HT1080 (cell line): ENCODE results near the gene TREML2. TPM values are rescaled to one million over a fixed set of nuclear protein-coding genes. Genes with fewer than 3 reads are reported as not detected.
A peak's percentile ranks its signal among the peaks of the same experiment; 100 is the strongest.
"Not testable (repeated sequence)": the region's sequence is repeated elsewhere in the genome, so short reads cannot be mapped to it uniquely, and the experiment has no call there.

ENCODE experiments used
- DNase-seq: peaks from one replicate; pipeline ENCODE4 v3.0.0-alpha.2; 2015; ENCODE audit warnings: low read depth
- total RNA-seq: library from RNA; depleted of rRNA; stranded (reverse); fragments of >200 nt; shearing (Covaris generic); gene quantifications from 2 replicates; pipeline ENCODE4 v1.2.3, GENCODE V29; 2014

The TREML2 gene
- total RNA-seq, 1 experiment from 2014 or later = not detected

- DNase-seq = no peak
These were observed 7.6 kb upstream of the TREML2 start for GRCh38 chr6:41208439-41209106.

GRCh38 chr6:41204156-41204555, 3.2 kb upstream of the TREML2 start:
- no peak for DNase-seq

- no peak for DNase-seq
These were observed 820 bp upstream of the TREML2 start for GRCh38 chr6:41201764-41202173.

DNA sequence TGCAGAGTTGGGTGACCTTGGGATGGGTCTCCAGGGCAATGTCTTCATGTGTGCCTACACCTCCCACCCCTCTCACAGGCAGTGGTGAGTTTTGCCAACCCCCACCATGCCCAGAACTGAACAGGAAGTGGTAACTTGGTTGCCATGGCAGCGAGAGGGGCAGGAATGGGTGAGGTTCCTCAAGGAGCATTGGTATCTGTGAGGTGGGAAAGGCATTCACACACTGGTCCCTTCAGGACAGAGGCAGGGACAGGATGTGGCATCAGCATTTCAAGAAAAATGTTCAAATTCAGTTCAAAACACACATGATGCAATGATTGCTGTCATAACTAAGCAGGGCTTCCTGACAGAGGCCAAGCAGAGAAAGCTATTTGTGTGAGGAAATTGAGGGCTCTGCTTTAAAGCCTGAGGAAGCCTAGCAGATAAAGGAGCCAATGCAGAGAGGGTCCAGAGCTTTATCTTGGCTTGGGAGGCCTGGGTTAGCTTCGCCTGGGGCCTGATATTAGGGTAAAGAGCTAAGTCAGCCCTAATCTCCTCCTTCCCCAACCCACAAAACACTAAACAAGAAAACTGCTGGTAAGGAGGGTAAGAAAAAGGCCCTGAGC, 551 bp downstream of the TREML2 start:
- DNase-seq = peak; percentile 80

- DNase-seq = no peak
These were observed 1.2 kb downstream of the TREML2 start for GRCh38 chr6:41199552-41200246.

DNA sequence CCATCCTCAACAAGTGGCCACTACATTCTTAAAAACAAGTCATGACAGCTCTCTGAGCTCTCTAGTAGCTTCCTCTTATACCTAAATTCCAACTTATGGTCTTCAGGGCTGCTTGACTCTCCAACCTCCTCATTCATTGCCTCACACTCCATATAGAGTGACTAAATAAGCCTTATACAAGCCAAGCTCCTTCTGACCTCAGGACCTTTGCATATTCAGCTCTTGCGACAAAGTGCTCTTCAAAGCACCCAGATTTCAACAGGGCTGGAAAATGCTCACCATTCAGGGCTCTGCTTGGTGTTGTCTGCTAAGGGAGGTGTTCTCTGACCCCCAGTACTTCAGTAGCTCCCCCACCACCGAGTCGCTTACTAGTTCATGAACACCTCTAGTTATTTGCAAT, 3.7 kb downstream of the TREML2 start:
- no peak for DNase-seq

- no peak for DNase-seq
These were observed 6.6 kb downstream of the TREML2 start for GRCh38 chr6:41194386-41194785.

DNA sequence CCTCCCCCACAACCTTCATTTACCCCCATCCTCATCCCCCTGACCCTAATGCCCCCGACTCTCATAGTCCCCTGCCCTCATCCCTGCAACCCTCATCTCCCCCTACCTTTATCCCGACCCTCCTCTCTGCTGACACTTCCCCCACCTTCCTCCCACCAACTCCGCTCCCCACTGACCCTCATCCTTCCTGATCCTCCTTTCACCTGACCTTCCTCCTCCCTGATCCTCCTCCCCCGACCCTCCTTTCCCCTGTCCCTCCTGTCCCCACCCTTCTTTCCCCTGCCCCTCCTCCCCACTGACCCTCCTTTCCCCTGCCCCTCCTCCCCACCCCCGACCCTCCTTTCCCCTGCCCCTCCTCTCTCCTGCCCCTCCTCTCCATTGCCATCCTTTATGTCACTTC, 7.1 kb downstream of the TREML2 start:
- no peak for DNase-seq

- DNase-seq = no peak
These were observed 7.7 kb downstream of the TREML2 start for GRCh38 chr6:41193171-41193734.

- DNase-seq = peak; percentile 33
These were observed 9.4 kb downstream of the TREML2 start for GRCh38 chr6:41191569-41191968.

DNA sequence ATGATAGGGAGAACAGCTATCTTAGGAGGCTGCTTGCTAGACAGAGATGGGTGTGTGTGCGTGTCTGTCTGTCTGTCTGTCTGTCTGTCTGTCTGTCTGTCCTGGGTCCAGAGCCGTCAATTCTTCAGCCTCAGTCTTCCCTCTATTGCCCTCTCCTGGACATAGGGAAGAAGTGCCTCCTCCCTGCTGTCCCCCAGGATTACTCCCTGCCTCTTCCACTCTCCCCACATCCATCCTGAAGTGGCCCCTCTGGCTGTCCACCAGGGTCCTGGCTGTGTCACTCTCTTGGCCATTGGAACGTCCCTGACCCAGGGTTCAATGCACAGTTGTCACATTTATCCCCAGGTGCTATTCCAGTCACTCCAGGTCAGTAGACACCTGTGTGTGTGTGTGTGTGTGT, 10.2 kb downstream of the TREML2 start:
- no peak for DNase-seq

GRCh38 chr6:41189967-41190366, 11.0 kb downstream of the TREML2 start:
- no peak for DNase-seq

GRCh38 chr6:41189046-41189445, 11.9 kb downstream of the TREML2 start:
- not testable (repeated sequence) for DNase-seq

- DNase-seq = no peak
These were observed 12.7 kb downstream of the TREML2 start for GRCh38 chr6:41187924-41188886.

DNA sequence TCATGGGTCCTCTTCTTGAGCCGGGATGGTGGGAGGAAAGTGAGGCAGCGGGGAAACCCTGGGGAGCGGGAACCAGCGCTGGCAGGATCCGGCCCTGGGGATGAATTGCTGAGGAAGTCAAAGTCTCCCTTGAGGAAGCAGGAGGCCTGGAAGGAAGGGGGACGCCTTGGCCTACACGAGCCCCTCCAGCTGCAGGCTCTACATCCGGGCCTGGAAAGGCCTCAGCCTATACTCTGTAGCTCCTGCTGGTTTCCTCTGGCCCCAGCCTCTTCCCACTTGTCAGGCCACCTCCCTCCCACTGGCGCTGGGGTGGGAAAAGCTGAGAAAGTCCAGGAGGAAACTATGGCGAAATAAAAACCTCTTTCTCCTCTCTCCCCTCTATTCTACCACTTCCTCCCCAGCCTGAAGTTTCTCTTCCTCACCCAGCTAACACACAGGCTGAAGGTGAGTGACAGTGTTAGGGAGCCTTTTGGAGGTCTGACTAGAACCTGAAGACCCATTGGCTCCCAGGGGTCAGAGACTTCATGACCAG, 14.9 kb downstream of the TREML2 start:
- no peak for DNase-seq

- no peak for DNase-seq
These were observed 16.2 kb downstream of the TREML2 start for GRCh38 chr6:41184761-41185160.

- DNase-seq = peak; percentile 57
These were observed 18.6 kb downstream of the TREML2 start for GRCh38 chr6:41182069-41183034.

DNA sequence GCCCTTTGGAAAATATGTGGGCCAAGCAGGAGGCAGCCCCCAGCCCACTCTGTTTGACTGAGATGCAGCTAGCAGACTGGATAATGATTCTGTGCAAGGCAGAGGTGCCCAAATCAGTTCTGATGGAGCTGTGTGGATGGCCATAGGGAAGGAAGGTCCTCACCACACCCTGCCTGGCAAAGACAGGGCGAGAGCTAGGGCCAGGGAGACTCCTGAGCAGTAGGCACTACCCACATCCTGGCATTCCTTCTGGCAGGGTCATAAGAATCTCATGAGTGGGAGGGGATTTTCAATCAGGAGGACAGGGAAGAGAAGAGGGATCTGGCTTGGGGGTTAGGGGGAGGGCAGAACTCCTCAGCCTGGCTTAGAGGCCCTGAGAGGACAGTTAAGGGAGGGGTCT, 19.4 kb downstream of the TREML2 start:
- no peak for DNase-seq

DNA sequence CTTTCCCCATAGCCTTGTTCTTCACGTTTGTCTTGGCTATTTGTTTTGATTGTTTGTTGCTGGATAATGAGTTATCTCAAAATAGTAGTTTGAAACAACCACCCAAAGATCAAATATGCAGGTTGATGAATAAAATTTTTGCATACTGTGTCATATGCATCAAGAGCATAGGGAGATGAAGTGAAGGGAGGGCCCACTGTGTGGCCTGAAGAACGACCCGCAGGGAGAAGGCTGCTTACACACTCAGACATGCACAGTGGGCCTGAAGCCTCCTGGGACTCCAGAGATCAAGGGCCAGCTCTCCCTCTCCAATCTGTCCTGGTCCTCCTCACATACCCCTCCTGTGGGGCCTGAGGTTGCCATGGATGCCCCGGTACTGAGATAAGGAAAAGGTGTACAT, 21.8 kb downstream of the TREML2 start:
- no peak for DNase-seq

- no peak for DNase-seq
These were observed 23.3 kb downstream of the TREML2 start for GRCh38 chr6:41177695-41178094.
